Activated CD8-positive, alpha-beta T cell treated with anti-CD3 and anti-CD28 coated beads for 36 hours (primary cell): ENCODE results near the gene TMEM97. TPM values are rescaled to one million over a fixed set of nuclear protein-coding genes. Genes with fewer than 3 reads are reported as not detected.

Experiments used
- ATAC-seq: fragments of 200-7000 bp; cut with Tn5 transposase; one replicate; pipeline ENCODE4 v1.10.0; 2021; ENCODE audit warnings: mild to moderate bottlenecking, moderate library complexity
- CTCF ChIA-PET: fragments of 350-600 bp; sonication (Branson Sonifier 250); formaldehyde crosslinking; loops from one replicate; lab custom pipeline; 2021; ENCODE audit warnings: antibody characterized with exemption; lab: Charles Lee
- POLR2A ChIA-PET: fragments of 350-600 bp; sonication (Branson Sonifier 250); formaldehyde crosslinking; loops from one replicate; lab custom pipeline; 2021; ENCODE audit warnings: antibody characterized with exemption; lab: Charles Lee
- DNase-seq: peaks from one replicate; pipeline ENCODE4 v3.0.0-alpha.2; 2020
- H3K27ac Mint-ChIP-seq: one replicate; pipeline ENCODE4 v1.8.0; 2021; ENCODE audit warnings: mild to moderate bottlenecking, mixed read lengths
- H3K27me3 Mint-ChIP-seq: one replicate; pipeline ENCODE4 v1.8.0; 2021; ENCODE audit warnings: mixed read lengths
- H3K36me3 Mint-ChIP-seq: one replicate; pipeline ENCODE4 v1.8.0; 2021; ENCODE audit warnings: low read depth, mixed read lengths
- H3K4me1 Mint-ChIP-seq: one replicate; pipeline ENCODE4 v1.8.0; 2021; ENCODE audit warnings: low read depth, mixed read lengths
- H3K4me3 Mint-ChIP-seq: one replicate; pipeline ENCODE4 v1.8.0; 2021; ENCODE audit warnings: mild to moderate bottlenecking, moderate library complexity, mixed read lengths
- H3K9me3 Mint-ChIP-seq: one replicate; pipeline ENCODE4 v1.8.0; 2021; ENCODE audit warnings: mixed read lengths
- CTCF ChIP-seq: fragments of 200-600 bp; IDR thresholded peaks from one replicate; pipeline ENCODE4 v1.8.0; 2022; ENCODE audit warnings: antibody characterized with exemption, mild to moderate bottlenecking
- intact Hi-C: fragments of 100-400 bp; cut with micrococcal nuclease; formaldehyde crosslinking; loops from one replicate; pipeline ENCODE4 v1.10.0; 2022
- total RNA-seq, 2 experiments: library from RNA; stranded (reverse); gene quantifications; one replicate each; pipeline ENCODE4 v1.2.3, GENCODE V29; 2021

Gene TMEM97
- total RNA-seq, 2 experiments from 2014 or later: 36.1 to 36.2 TPM

- CTCF ChIA-PET: interaction anchor here (1.1 kb wide), 2 partner anchors 9 to 19 kb away, joined by 3 read pairs; partner anchors contain the start of genes IFT20 and TNFAIP1
- Mint-ChIP-seq H3K27me3 (no peaks in the 10 kb centered on the region), H3K36me3 (peaks cover 29% of the 10 kb centered on the region), H3K4me3 (no peak overlapping the region), H3K27ac (no peak overlapping the region), H3K9me3 (no peaks in the 10 kb centered on the region), H3K4me1 (peaks cover 24% of the 10 kb centered on the region)
- DNase-seq: no peak
- intact Hi-C loops: no loop called here
- POLR2A ChIA-PET: interaction anchor here (0.6 to 1.9 kb wide), 4 partner anchors 9 to 65 kb away, joined by 3 to 11 read pairs (median 4); partner anchors contain the start of genes IFT20 and TNFAIP1
- ATAC-seq: no peak
- TF ChIP-seq CTCF: no peak
Observed at GRCh38 chr17:28326114-28326513, 7.1 kb downstream of the TMEM97 start.

- DNase-seq (peak; percentile 25), ATAC-seq (peak; percentile 85)
- Mint-ChIP-seq H3K4me3 (no peak overlapping the region), H3K27me3 (no peaks in the 10 kb centered on the region), H3K36me3 (peaks cover 22% of the 10 kb centered on the region), H3K4me1 (peaks cover 18% of the 10 kb centered on the region), H3K27ac (peak overlapping the region; percentile 49), H3K9me3 (no peaks in the 10 kb centered on the region)
- no peak for TF ChIP-seq CTCF
- intact Hi-C loops: no loop called here
- ChIA-PET POLR2A (interaction anchor here (0.6 to 5.8 kb wide), 4 partner anchors 8 to 631 kb away, joined by 3 to 51 read pairs (median 8); partner anchors contain the start of genes IFT20, TMEM97 and TNFAIP1), CTCF (no interaction called here)
Observed at GRCh38 chr17:28327031-28327607, 8.1 kb downstream of the TMEM97 start.

GRCh38 chr17:28327709-28328108 lies 8.7 kb downstream of the TMEM97 start:
- Mint-ChIP-seq H3K27me3 (no peaks in the 10 kb centered on the region), H3K36me3 (peaks cover 22% of the 10 kb centered on the region), H3K4me3 (no peak overlapping the region), H3K27ac (peak overlapping the region; percentile 49), H3K4me1 (peaks cover 18% of the 10 kb centered on the region), H3K9me3 (no peaks in the 10 kb centered on the region)
- ChIA-PET CTCF (interaction anchor here (0.9 kb wide), 1 partner anchor 8 kb away, joined by 3 read pairs; no protein-coding TSS in a partner anchor), POLR2A (interaction anchor here (5.8 kb wide), 1 partner anchor 9 kb away, joined by 51 read pairs; the partner anchor contains the start of gene TMEM97)
- no peak for ATAC-seq
- no peak for DNase-seq
- intact Hi-C loops: no loop called here
- no peak for TF ChIP-seq CTCF

GRCh38 chr17:28328325-28328724 lies 9.3 kb downstream of the TMEM97 start:
- no peak overlapping the region for H3K4me3 Mint-ChIP-seq
- no peaks in the 10 kb centered on the region for H3K9me3 Mint-ChIP-seq
- ATAC-seq: no peak
- intact Hi-C loops: no loop called here
- TF ChIP-seq CTCF: no peak
- H3K27ac Mint-ChIP-seq: no peak overlapping the region
- H3K27me3 Mint-ChIP-seq: no peaks in the 10 kb centered on the region
- peaks cover 18% of the 10 kb centered on the region for H3K4me1 Mint-ChIP-seq
- POLR2A ChIA-PET: interaction anchor here (5.8 kb wide), 1 partner anchor 9 kb away, joined by 51 read pairs; the partner anchor contains the start of gene TMEM97
- DNase-seq: no peak
- peaks cover 22% of the 10 kb centered on the region for H3K36me3 Mint-ChIP-seq
- CTCF ChIA-PET: interaction anchor here (0.9 kb wide), 1 partner anchor 9 kb away, joined by 3 read pairs; no protein-coding TSS in a partner anchor

GRCh38 chr17:28330671-28331070 lies 11.7 kb downstream of the TMEM97 start:
- CTCF ChIA-PET: interaction anchor here (0.9 to 1.1 kb wide), 2 partner anchors 11 to 79 kb away, joined by 3 to 4 read pairs; no protein-coding TSS in a partner anchor
- Mint-ChIP-seq H3K4me3 (no peak overlapping the region), H3K36me3 (peaks cover 19% of the 10 kb centered on the region), H3K27me3 (no peaks in the 10 kb centered on the region), H3K4me1 (peaks cover 29% of the 10 kb centered on the region), H3K27ac (no peak overlapping the region), H3K9me3 (no peaks in the 10 kb centered on the region)
- intact Hi-C loops: no loop called here
- no peak for TF ChIP-seq CTCF
- POLR2A ChIA-PET: interaction anchor here (0.9 to 5.8 kb wide), 4 partner anchors 12 to 69 kb away, joined by 3 to 51 read pairs (median 4); partner anchors contain the start of gene TMEM97
- DNase-seq (no peak), ATAC-seq (no peak)
